Measurements from ENCODE around the gene HS6ST1.

HS6ST1 gene

DNA sequence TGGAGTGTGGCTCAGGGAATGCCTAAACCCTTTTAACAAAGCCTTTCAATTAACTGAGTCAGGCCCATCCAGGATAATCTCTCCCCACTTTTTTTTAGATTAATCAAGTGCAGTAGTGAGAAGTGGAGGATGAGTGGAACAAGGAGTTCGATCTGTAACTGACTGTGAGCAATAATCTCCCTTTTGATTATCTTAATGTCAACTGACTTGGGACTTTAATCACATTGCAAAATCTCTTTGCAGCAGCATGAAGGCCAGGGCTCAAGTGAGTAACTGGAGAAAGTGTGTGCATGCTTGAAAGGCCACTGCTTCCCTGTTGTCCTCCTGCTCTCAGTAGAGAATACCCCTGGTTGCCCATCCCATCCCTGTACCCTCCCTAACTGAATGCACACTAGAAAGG, 32.1 kb upstream of the HS6ST1 start:
- in situ Hi-C loops (cut with MboI; ENCODE audit: low sequenced_read_pairs), result no loop called here

DNA sequence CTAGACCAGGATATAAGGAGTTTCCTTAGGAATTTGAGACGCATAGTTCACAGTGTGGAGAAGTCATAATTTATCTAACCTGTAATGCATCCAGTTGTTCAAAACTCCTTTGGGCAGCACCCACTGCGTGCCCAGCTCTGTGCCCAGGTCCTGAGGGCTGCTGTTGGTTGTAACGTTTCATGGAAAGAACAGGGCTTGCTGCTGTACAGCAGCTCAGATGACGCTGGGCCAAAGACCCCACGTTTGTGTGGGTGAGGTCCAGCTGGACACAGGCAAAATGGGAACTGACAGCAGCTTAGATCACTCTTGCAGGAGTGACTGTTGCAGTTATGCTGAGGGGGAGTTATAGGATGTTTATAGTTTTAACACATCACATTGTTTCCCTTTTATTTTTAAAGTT, 30.0 kb upstream of the HS6ST1 start:
- in situ Hi-C loops (cut with MboI; ENCODE audit: low sequenced_read_pairs), result no loop called here

DNA sequence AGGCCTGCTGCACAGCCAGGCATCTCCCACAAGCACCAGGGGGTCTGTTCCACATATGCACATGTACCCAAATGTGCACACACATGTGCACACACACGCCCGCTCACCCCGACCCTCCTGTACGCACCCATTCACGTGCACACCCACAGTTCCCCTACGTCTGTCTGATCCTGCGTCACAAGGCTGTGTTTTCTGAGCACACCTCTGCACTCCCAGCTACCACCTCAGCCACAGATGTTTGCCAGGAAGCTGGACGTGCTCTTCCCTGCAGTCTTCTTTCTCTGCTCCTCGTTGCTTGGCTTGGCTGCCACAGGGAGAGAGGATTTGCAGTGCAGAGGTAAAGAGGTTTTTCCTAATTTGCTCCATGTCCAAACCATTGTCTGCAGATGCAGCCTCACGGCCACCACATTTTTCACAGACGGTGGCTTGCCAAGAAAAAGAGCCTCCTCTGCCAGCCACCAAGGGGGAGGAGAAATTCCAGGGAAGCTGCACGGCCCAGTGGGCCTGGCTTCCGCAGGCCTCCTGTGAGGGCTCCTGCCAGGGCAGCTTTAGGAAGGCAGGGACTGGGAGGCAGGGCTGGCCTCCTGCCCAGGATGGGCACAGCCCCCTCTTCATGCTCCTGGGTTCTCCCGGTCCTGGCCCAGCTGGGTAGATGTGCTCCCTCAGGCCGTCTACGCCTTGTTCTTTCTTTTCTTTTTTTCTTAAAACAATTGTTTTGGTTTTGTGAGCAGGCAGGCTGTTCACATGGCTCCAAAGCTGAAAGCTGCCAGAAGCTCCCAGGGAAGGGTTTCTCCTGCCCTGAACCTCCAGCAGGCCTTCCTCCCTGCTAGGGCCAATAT, 29.3 kb upstream of the HS6ST1 start:
- in situ Hi-C loops (cut with MboI; ENCODE audit: low sequenced_read_pairs), result no loop called here

DNA sequence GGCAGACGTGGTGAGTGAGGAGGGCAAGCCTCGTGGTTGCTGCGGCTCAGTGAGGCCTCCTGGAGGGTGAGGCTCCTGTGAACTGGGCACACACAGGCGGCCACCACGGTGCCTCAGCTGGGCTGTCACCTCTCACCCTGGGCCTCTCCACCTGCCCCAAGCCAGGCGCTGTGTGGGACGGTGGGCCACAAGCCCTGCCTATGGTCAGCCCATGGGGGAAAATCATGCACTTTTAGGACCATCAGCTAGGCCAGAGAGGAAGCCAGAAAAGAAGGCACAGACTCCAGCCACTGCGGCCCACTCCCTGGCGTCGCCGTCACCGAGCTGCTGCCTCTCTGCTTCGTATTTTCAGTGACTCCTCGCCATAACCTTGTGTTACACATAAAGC, 28.5 kb upstream of the HS6ST1 start:
- in situ Hi-C loops (cut with MboI; ENCODE audit: low sequenced_read_pairs), result no loop called here

DNA sequence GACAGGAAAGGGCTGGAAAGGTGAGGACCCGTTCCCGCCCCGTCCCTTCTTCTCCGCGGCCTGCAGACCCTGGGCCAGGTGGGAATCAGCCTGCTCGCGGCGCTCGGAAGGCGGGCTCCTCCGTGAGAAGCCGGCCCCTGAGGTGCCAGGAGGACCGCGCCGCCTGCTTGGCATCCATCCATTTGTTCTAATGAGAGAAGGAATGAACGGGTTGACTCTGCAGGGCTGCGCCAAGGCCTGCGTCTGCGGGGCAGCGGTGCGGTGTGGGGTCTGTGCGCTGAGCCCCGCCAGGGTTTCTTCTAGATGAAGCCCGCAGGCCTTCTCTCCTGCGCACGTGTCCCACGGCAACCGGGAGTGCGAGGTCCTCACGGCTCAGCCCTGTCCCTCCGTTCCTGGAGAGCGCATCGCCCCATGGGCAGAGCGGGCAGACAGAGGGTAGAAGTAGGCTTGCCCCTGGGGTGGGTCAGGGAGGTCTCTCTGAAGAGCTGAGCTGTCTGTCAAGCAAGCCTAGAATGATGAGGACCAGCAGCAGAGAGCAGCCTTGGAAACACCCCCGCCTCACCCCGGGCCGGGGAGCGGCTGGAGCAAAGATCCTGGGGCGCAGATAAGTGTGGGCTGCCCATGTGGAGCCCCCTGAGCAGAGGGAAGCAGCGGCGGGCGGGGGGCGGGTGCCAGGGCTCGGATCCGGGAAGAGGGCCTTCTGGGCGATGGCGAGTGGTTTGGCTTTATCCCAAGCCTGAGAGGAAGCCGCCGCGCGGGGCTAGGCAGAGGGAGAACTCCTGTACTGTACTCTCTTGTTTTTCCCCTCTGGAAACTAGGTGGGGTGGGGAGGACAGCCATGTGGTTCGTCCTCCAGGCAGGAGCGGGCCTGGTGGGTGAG, 27.9 kb upstream of the HS6ST1 start:
- in situ Hi-C loops (cut with MboI; ENCODE audit: low sequenced_read_pairs), result no loop called here

DNA sequence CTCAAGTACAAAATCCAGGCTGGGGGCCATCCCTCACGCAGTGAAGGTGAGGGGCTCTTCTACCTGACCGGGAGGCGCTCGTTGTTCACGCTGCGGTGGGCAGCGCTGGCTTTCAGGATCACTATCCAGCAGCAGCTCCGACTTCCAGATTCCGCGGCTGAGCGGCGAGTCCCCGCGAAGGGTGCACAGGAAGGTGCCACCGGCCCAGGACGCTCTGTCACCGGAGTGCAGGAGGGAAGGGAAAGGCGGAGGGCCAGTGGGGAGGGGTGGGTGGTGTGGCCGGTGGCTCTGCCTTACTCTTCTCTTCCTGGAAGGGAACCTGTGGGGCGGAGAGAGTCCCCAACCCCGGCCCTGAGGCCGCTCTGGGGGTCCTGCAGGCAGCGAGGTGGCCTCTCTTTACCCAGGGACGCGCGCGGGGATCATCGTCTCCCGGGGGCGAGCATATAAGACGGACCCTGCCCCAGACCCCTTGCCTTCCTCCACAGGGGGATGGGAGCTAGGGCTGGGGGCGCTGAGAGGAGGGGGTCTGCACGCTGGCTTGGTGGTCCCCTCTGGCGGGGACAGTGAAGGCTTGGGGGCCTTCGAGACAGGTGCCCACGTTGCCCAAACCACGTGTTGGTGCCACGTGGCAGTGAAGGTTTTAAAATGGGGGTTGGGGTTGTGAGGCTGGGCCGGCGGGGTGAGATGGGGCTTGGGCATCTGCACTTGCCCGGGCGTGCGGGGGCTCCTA, 26.9 kb upstream of the HS6ST1 start:
- in situ Hi-C loops (cut with MboI; ENCODE audit: low sequenced_read_pairs), result no loop called here

DNA sequence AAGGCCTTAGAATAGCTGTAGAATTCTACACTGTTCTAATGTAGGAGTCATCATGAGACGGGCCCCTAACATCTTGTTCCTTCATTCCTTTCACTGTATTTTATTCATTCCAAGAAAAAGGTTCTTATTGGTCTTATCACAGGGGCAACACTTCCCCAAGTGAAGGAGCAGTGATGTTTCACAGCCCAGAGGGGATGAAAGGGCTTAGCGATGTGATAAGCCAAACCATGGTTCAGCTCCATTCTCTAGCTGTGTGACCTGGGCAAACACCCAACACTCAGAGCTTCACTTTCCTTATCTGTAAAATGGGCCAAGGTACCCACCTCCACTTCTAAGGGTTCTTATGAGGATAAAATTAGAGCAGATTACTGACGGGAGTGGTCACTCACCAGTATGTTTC, 25.4 kb upstream of the HS6ST1 start:
- in situ Hi-C loops (cut with MboI; ENCODE audit: low sequenced_read_pairs), result no loop called here

DNA sequence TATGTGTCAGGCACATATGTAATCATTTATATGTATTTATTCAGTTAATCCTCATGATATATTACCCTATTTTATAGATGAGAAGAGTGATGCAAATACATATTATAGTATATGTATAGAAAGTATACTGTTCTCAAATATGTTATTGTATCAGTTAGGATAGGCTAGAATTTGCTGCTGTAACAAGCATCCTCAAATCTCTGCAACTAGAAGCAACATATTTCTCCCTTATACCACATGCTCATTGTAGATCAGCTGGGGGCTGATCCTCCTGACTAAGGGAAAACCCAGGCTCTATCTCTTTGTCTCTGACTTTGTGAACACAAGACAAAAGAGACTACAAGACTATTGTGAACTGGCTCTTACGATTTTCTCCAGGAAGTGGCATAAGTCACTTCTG, 24.8 kb upstream of the HS6ST1 start:
- in situ Hi-C loops (cut with MboI; ENCODE audit: low sequenced_read_pairs), result no loop called here

DNA sequence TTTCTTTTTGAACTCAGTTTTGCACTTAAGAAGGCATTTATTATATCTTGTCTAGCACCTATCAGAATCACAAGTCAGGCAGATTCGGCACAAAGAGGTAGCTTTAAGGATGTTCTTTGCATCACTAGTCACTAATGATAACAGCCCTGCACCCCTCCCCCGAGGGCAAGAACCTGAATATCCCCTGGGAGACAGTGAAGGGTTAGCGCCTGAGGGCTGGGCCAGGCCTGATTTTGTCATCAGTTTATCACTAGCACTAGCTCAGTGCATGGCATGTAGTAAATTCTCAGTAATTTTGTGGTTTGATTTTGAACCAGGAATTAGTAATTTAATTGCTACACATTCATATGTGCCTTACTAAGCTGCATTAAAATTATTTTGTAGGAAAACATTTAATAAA, 23.9 kb upstream of the HS6ST1 start:
- in situ Hi-C loops (cut with MboI; ENCODE audit: low sequenced_read_pairs), result no loop called here

DNA sequence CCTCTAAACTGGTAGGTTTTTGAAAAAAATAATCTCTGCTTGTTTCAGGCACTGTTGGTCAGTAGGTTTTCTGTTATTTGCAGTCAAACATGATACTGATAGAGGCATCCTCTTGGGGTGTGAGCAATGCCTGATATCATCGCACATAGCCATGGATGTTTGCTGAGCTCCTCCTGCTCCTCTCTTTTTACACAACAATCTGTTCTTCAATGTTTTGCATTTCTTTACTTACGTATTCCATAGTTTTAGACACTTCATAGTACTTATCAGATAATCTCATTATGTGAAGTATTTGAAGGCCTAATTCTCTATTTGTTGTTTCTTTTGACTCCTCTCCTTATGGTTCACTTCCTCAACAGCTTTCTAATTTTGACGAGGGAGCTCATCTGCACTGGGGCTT, 23.0 kb upstream of the HS6ST1 start:
- in situ Hi-C loops (cut with MboI; ENCODE audit: low sequenced_read_pairs), result no loop called here

DNA sequence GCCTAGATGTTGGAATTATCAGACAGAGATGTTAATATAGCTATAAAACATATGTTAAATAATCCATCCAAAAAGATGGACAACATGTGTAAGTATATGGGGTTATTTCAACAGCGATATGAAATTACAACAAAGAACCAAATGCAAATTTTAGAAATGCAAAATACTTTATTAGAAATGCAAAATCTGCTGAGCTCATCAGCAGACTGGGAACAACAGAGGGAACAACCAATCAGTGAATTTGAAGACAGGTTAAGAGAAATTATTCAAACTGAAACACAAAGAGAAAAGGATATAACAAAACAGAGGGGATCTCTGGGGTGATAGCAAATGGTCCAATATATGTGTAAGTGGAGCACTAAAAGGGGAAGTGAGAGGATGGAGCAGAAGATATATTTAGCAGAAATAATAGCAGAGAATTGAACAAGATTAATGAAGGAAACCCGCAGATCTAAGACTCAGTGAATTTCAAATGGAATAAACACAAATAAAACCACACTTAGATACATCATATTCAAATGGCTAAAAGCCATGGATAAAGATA, 13.5 kb upstream of the HS6ST1 start:
- in situ Hi-C loops (cut with MboI; ENCODE audit: low sequenced_read_pairs), result no loop called here

DNA sequence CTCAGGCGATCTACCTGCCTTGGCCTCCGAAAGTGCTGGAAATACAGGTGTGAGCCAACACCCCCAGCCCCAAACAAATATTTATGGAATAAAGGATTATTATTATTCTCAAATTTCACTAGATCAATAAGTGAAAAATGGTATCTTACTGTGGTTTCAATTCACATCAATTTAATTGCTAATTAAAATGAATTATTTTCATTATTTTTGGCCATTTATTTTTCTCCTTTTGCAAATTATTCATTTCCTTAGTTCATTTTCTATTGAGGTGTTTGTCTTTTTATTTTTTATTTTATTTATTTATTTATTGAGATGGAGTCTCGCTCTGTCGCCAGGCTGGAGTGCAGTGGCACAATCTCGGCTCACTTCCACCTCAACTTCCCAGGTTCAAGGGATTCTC, 11.9 kb upstream of the HS6ST1 start:
- in situ Hi-C loops (cut with MboI; ENCODE audit: low sequenced_read_pairs), result no loop called here

DNA sequence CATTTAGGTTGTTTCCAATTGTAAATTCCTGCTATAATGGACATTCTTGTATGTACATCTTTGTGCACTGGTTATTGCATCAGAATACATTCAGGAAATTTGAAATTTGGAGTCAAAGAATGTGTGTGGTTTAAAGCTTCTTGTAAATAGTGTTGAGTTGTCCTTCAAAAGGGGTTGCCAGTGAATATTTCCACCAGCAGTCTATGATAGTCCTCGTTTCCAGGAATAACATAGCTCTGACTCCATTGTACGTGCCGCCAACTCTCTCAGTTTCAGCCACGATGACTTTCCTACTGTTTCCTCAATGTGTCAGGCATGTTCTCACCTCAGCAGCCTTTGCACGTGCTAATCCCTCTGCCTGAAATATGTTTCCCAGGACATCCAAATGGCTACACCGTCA, 10.9 kb upstream of the HS6ST1 start:
- in situ Hi-C loops (cut with MboI; ENCODE audit: low sequenced_read_pairs), result no loop called here

DNA sequence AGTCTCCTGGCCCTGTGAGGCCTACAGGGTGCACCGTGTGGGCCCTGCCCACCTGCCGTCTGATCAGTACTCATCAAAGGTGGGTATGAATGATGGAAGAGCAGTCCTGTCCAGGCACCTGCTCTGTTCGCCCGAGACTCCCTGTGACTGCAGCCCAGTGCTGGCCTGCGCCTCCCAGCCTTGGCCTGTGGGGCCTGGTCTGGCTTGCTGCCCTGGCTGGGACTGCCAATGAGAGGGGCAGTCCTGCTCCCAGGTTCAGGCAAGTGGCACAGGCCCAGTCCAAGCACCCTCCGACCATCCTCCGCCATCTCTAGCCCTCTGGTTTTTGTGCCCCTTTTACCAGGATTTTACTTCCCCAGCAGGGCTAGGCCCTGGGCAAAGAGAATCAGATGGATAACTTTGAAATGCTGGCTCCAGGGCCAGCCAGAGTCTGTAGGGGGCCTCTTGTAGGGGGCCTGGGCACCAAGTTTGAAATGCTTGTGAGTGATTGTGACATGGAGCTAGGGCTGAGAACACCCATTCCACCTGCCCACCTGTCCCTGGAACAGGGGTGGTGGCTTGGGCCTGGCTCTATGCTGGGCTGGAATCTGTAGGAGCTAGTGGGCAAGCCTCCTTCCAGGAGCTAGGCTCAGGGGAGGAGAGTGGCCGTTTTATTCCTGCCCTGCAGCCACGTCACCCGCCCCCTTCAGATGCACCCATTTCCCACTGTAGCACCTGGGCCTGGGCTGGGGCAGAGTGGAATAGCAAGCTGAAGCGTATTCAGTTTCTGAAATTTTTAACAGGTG, 8.7 kb upstream of the HS6ST1 start:
- in situ Hi-C loops (cut with MboI; ENCODE audit: low sequenced_read_pairs), result no loop called here

DNA sequence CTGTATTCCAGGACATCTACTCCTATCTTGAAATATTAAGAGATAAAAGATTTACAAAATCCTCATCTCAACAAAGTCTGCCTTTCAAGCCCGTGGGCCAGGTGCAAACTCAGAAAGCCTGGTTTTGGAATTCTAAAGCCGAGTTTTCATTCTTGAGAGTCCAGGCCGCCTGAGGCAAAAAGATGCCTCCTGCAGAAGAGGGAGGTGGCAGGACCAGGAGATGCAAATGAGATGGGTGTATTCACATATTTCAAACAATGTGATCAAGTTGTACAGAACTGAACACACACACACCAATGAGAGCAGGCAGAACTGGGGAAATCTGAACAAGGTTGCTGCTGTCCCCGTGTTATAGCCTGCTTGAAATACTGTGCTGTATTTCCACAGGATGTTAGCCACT, 7.7 kb upstream of the HS6ST1 start:
- in situ Hi-C loops (cut with MboI; ENCODE audit: low sequenced_read_pairs), result no loop called here

DNA sequence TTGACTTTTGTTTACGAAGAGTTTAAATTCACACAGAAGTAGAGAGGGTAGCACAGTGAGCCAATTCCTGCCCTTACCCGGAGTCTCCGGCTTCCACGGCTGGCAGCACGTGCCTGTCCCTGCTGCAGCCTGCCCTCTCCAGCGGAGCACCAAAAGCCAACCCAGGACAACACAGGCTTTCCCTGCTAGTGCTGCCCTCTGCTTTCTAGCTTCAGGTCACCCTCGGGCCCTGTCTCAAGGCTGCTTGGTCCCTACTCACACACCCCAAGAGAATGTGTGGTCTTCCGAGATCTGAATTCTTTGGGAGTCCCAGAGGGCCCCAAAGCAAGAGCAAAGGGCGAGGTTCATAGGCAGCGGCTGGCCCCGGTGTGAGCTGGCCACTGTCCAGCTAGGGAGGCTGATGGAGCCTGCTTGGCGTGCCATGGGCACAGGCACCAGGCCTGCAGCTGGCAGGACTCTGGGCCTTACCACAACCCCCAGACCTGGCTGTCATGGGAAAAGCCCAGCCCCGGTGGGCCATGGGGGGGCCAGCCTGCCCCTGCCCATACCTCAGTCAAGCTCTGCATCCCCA, 7.0 kb upstream of the HS6ST1 start:
- in situ Hi-C loops (cut with MboI; ENCODE audit: low sequenced_read_pairs), result no loop called here

DNA sequence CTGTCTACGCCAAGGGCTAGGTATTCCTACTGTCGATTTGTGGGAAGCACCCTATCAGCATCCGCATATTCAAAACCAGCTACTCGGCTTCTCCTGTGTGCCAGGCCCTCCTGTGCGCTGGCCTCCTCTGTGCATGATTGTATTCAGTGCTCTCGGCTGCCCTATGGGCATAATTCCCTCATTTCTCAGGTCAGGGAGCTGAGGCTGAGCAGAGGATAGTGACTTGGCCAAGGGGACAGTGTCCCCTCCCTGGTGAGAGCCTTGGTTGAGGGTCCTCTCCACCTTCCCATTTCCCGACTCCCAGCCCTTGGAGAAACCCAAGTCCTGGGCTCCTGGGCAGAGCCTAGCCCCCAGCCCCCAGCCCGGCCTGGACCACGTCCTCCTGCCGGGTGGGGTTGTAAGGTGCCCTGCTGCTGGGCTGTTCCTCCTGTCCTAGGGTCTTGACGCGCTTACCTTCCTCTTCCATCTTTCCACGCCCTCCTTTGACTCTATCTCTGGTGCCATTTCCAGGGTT, 6.3 kb upstream of the HS6ST1 start:
- in situ Hi-C loops (cut with MboI; ENCODE audit: low sequenced_read_pairs), result no loop called here

DNA sequence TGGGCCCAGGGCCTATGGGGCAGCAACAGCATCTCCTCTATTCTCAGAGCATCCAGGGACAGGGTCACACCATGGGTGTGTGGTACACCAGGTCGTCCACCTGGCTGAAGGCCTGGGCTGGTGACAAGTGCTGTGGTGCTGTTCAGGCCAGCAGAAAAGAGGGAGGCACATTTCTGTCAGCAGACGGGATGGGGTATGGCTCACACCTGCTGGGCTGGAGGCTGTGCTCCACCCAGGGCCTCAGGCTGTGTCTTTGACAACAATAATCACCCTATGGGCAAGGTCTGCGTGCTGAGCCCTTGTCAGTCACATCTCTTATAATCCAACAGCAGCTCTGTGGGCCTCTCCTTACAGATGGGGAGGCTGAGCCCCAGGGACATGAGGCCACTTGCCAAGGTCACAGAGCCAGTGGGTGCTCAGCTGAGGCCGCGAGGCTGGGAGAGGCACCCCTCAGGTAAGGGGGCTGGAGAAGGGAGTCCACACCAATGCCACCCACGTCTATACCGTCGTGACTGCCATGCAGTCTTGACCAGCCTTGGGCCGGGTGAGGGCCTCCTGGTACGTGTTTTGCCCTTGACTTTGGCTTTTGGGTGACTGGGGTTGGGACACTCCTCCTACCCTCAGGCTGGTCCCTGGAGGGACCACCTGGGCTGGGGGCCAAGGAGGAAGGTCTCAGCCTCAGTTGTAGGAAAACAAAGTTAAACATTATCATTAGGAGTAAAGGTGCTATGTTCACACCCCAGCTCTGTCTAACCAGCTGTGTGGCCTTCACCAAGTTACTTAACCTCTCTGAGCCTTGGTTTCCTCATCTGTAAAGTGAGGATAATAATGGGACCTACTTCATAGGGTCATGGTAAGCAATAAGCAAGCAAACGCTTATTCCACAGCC, 5.6 kb upstream of the HS6ST1 start:
- in situ Hi-C loops (cut with MboI; ENCODE audit: low sequenced_read_pairs), result no loop called here

DNA sequence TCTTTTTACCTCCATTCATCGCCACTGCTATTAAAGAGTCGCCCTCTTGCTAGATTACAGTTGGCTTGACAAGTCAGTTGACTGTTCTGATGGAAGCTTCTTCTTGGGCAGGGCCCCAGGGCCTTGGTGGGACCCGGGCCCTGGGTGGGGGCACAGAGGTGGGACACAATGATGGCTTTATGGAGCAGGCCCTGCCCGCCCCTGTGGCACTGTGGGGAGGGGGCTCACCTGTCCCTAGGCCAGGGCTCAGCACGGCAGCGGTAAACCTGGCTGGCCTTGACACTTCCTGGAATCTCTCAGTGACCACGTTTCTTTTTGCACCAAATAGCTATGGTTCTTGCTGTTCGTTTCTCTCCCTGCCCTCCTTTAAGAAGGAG, 4.9 kb upstream of the HS6ST1 start:
- in situ Hi-C loops (cut with MboI; ENCODE audit: low sequenced_read_pairs), result no loop called here
